IMR-90 (cell line): Measurements from ENCODE around the gene CCK. TPM values are rescaled to one million over a fixed set of nuclear protein-coding genes. Genes with fewer than 3 reads are reported as not detected.

Experiments used
- ATAC-seq: fragments of 200-7000 bp; cut with Tn5 transposase; 2 replicates; pipeline ENCODE4 v1.9.1; 2020; ENCODE audit warnings: low read depth, mild to moderate bottlenecking, moderate library complexity
- BruUV-seq: library from RNA; stranded (reverse); fragments of 400-500 nt; replicated peaks from 2 replicates; lab custom pipeline; 2021; lab: Mats Ljungman, UMichigan
- CTCF ChIA-PET: fragments of 300-600 bp; formaldehyde crosslinking; extraction: SDS; loops from one replicate; lab custom pipeline; 2021; ENCODE audit warnings: antibody characterized with exemption; lab: Yijun Ruan, JAX
- POLR2A ChIA-PET: fragments of 300-600 bp; sonication (Branson Sonifier 250); formaldehyde crosslinking; loops from one replicate; lab custom pipeline; 2022; ENCODE audit warnings: antibody characterized with exemption; ENCODE audit not compliant: unreplicated experiment; lab: Charles Lee
- DNase-seq: peaks from one replicate; pipeline ENCODE4 v3.0.0; 2013
- H2AFZ ChIP-seq: replicated peaks from 2 replicates; pipeline ENCODE3; 2013; ENCODE audit warnings: low read length, mild to moderate bottlenecking; ENCODE audit not compliant: poor library complexity
- H2AK5ac ChIP-seq: 2 replicates; pipeline ENCODE4 v1.6.1; 2013; ENCODE audit warnings: low read depth, low read length, inconsistent platforms
- H2AK9ac ChIP-seq: replicated peaks from 2 replicates; pipeline ENCODE3; 2013; ENCODE audit warnings: mild to moderate bottlenecking, low read depth, low read length, moderate library complexity; ENCODE audit not compliant: poor library complexity
- H2BK120ac ChIP-seq: 2 replicates; pipeline ENCODE4 v1.6.1; 2013; ENCODE audit warnings: low read depth, low read length, inconsistent platforms
- H2BK15ac ChIP-seq: 3 replicates; pipeline ENCODE4 v1.6.1; 2013; ENCODE audit warnings: low read depth, low read length, inconsistent platforms
- H2BK20ac ChIP-seq: 2 replicates; pipeline ENCODE4 v1.6.1; 2013; ENCODE audit warnings: low read depth, mild to moderate bottlenecking, inconsistent platforms, low read length, moderate library complexity
- H2BK5ac ChIP-seq: 2 replicates; pipeline ENCODE4 v1.6.1; 2013; ENCODE audit warnings: mild to moderate bottlenecking, low read depth, low read length, inconsistent platforms; ENCODE audit not compliant: poor library complexity, severe bottlenecking
- H3K14ac ChIP-seq: replicated peaks from 2 replicates; pipeline ENCODE4 v1.6.1; 2013; ENCODE audit warnings: low read depth, low read length, inconsistent platforms
- H3K18ac ChIP-seq: 2 replicates; pipeline ENCODE4 v1.6.1; 2013; ENCODE audit warnings: low read depth, low read length, control low read depth
- H3K23ac ChIP-seq: 2 replicates; pipeline ENCODE4 v1.6.1; 2013; ENCODE audit warnings: low read depth, low read length, inconsistent platforms
- H3K27ac ChIP-seq: 2 replicates; pipeline ENCODE4 v1.5.1; 2013; ENCODE audit warnings: mild to moderate bottlenecking, control low read depth, low read length; ENCODE audit not compliant: insufficient read depth
- H3K27me3 ChIP-seq: 2 replicates; pipeline ENCODE4 v1.6.1; 2013; ENCODE audit warnings: low read length; ENCODE audit not compliant: control insufficient read depth, insufficient read depth
- H3K36me3 ChIP-seq: 2 replicates; pipeline ENCODE4 v1.6.1; 2013; ENCODE audit warnings: low read length, mixed read lengths; ENCODE audit not compliant: control insufficient read depth, insufficient read depth
- H3K4ac ChIP-seq: 2 replicates; pipeline ENCODE4 v1.6.1; 2013; ENCODE audit warnings: low read depth, low read length, inconsistent platforms
- H3K4me1 ChIP-seq: 2 replicates; pipeline ENCODE4 v1.6.1; 2013; ENCODE audit warnings: low read length, mixed read lengths; ENCODE audit not compliant: control insufficient read depth, insufficient read depth
- H3K4me2 ChIP-seq: 2 replicates; pipeline ENCODE4 v1.6.1; 2013; ENCODE audit warnings: low read depth, mild to moderate bottlenecking, control low read depth, low read length, moderate library complexity
- H3K4me3 ChIP-seq: 2 replicates; pipeline ENCODE4 v1.5.1; 2013; ENCODE audit warnings: low read depth, mild to moderate bottlenecking, control low read depth, low read length, moderate library complexity; ENCODE audit not compliant: insufficient read depth
- H3K56ac ChIP-seq: 2 replicates; pipeline ENCODE4 v1.6.1; 2013; ENCODE audit warnings: low read length, inconsistent platforms; ENCODE audit not compliant: insufficient read depth; ENCODE audit errors: extremely low read depth
- H3K79me1 ChIP-seq, 2 experiments: 2 replicates each; pipeline ENCODE4 v1.6.1; 2013; ENCODE audit warnings: low read length in 2 of 2, inconsistent platforms in 1 of 2, low read depth in 1 of 2
- H3K9ac ChIP-seq: 2 replicates; pipeline ENCODE4 v1.6.1; 2013; ENCODE audit warnings: low read depth, low read length, control low read depth
- H3K9me1 ChIP-seq: 2 replicates; pipeline ENCODE4 v1.6.1; 2013; ENCODE audit warnings: low read length, inconsistent platforms; ENCODE audit not compliant: insufficient read depth
- H3K9me3 ChIP-seq: 2 replicates; pipeline ENCODE4 v1.6.1; 2013; ENCODE audit warnings: low read length; ENCODE audit not compliant: control insufficient read depth, insufficient read depth
- H4K20me1 ChIP-seq: 2 replicates; pipeline ENCODE4 v1.6.1; 2013; ENCODE audit warnings: low read length, inconsistent platforms; ENCODE audit not compliant: insufficient read depth
- H4K5ac ChIP-seq: 2 replicates; pipeline ENCODE4 v1.6.1; 2013; ENCODE audit warnings: mild to moderate bottlenecking, low read depth, low read length, control low read depth
- H4K8ac ChIP-seq, 2 experiments: 2 replicates each; pipeline ENCODE4 v1.6.1; 2013; ENCODE audit warnings: low read depth in 2 of 2, low read length in 2 of 2, control low read depth in 1 of 2, inconsistent platforms in 1 of 2
- H4K91ac ChIP-seq: 2 replicates; pipeline ENCODE4 v1.6.1; 2013; ENCODE audit warnings: low read depth, low read length, inconsistent platforms; ENCODE audit not compliant: insufficient read depth
- BHLHE40 ChIP-seq: fragments of 150-350 bp; IDR thresholded peaks from 2 replicates; pipeline ENCODE4 v1.6.1; 2016; ENCODE audit warnings: mild to moderate bottlenecking, low read depth, low read length
- CEBPB ChIP-seq: IDR thresholded peaks from 2 replicates; pipeline ENCODE4 v1.6.1; 2012; ENCODE audit warnings: low read depth, low read length, improper control_type of control experiment
- CHD1 ChIP-seq: IDR thresholded peaks from 2 replicates; pipeline ENCODE4 v1.6.1; 2012; ENCODE audit warnings: low read depth, low read length, improper control_type of control experiment
- FOS ChIP-seq: fragments of 150-350 bp; IDR thresholded peaks from 2 replicates; pipeline ENCODE4 v1.6.1; 2016; ENCODE audit warnings: low read depth, low read length
- MAFK ChIP-seq: IDR thresholded peaks from 2 replicates; pipeline ENCODE4 v1.6.1; 2012; ENCODE audit warnings: low read depth, low read length, improper control_type of control experiment
- MAZ ChIP-seq: IDR thresholded peaks from 2 replicates; pipeline ENCODE4 v1.6.1; 2012; ENCODE audit warnings: low read depth, mild to moderate bottlenecking, low read length, improper control_type of control experiment, moderate library complexity, borderline replicate concordance
- MXI1 ChIP-seq: IDR thresholded peaks from 2 replicates; pipeline ENCODE4 v1.6.1; 2012; ENCODE audit warnings: low read depth, mild to moderate bottlenecking, low read length, moderate library complexity, borderline replicate concordance
- NFE2L2 ChIP-seq: fragments of 150-350 bp; IDR thresholded peaks from 2 replicates; pipeline ENCODE4 v1.6.1; 2016; ENCODE audit warnings: low read depth, mild to moderate bottlenecking, low read length
- POLR2A ChIP-seq: IDR thresholded peaks from 2 replicates; pipeline ENCODE4 v1.6.1; 2012; ENCODE audit warnings: mild to moderate bottlenecking, low read depth, low read length
- RAD21 ChIP-seq: IDR thresholded peaks from 2 replicates; pipeline ENCODE4 v1.6.1; 2012; ENCODE audit warnings: low read length, improper control_type of control experiment
- RCOR1 ChIP-seq: IDR thresholded peaks from 2 replicates; pipeline ENCODE4 v1.6.1; 2012; ENCODE audit warnings: mild to moderate bottlenecking, low read length, improper control_type of control experiment; ENCODE audit not compliant: insufficient replicate concordance
- RFX5 ChIP-seq: IDR thresholded peaks from 2 replicates; pipeline ENCODE4 v1.8.0; 2012; ENCODE audit warnings: low read depth, mild to moderate bottlenecking, low read length, moderate library complexity
- SMC3 ChIP-seq: fragments of 150-350 bp; IDR thresholded peaks from 2 replicates; pipeline ENCODE4 v1.6.1; 2016; ENCODE audit warnings: low read depth, mild to moderate bottlenecking, antibody characterized with exemption, low read length, moderate library complexity
- WGBS, 2 experiments: methylation state at CpG; one replicate each; pipeline versions ENCODE4 v1.1.5 to v1.1.7; 2013; ENCODE audit warnings: missing lambda C conversion rate in 2 of 2; ENCODE audit not compliant: insufficient read length in 1 of 2; ENCODE audit errors: extremely low coverage in 2 of 2; 5-methylcytosine and 5-hydroxymethylcytosine counted together
- dilution Hi-C: fragments of 300-500 bp; cut with HindIII; formaldehyde crosslinking; loops from one replicate; pipeline ENCODE4 v1.14.3; 2018; ENCODE audit warnings: low sequenced_read_pairs; ENCODE audit not compliant: unreplicated experiment
- in situ Hi-C: fragments of 300-500 bp; cut with MboI; formaldehyde crosslinking; loops from 3 replicates; pipeline ENCODE4 v1.14.3; 2019; ENCODE audit warnings: low sequenced_read_pairs, inconsistent platforms, mixed read lengths
- intact Hi-C: fragments of 100-400 bp; cut with micrococcal nuclease; formaldehyde crosslinking; loops from 2 replicates; pipeline ENCODE4 v1.10.0; 2022
- polyA plus RNA-seq, 3 experiments: library from polyadenylated mRNA; depleted of rRNA; stranded (reverse); fragments of >200 nt; gene quantifications; 2 replicates each; pipeline ENCODE4 v1.2.3, GENCODE V29; 2012; ENCODE audit warnings: low replicate concordance in 1 of 3
- total RNA-seq: library from RNA; depleted of rRNA; stranded (reverse); fragments of >200 nt; gene quantifications from 2 replicates; pipeline ENCODE4 v1.2.3, GENCODE V29; 2012
- TF ChIP-seq, protein P1 (sequence below): fragments of 150-350 bp; IDR thresholded peaks from 2 replicates; pipeline ENCODE4 v1.6.1; 2016; ENCODE audit warnings: low read depth, mild to moderate bottlenecking, low read length, moderate library complexity, borderline replicate concordance
- TF ChIP-seq, protein P2 (sequence below): conservative IDR thresholded peaks from 2 replicates; pipeline ENCODE4 v1.5.1; 2012; ENCODE audit warnings: mild to moderate bottlenecking, low read depth, low read length, improper control_type of control experiment
- TF ChIP-seq, protein P3 (sequence below): fragments of 150-350 bp; IDR thresholded peaks from 2 replicates; pipeline ENCODE4 v1.6.1; 2017; ENCODE audit warnings: mild to moderate bottlenecking, antibody characterized with exemption, low read length, low read depth

The CCK gene
- total and polyA plus RNA-seq, 2 of the 4 experiments (the other 2 are of a cell fraction), result 0.43 TPM; not detected in 1

DNA sequence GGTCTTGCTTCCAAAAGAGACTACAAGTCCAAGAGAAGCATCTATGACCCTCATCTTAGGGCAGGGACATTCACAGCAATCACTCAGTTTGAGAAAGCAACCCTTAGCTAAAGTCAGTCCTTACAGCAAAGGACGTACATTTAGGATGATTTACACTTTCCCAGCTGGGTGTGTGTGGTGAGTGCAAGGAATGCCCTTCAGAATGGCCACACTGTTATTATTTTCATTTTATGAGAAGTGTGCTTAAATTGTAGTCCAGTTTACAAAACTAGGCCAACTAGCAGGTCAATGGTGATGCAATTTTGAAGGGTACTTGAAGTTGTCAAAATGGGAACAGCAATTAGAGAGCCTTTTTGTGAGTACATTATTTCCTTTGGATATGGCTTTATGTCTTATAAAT lies 26.0 kb upstream of the CCK start:
- Histone ChIP-seq H3K79me1 (no peaks in the 10 kb centered on the region), H3K27me3 (no peaks in the 10 kb centered on the region), H3K4me2 (no peak overlapping the region), H4K5ac (no peak overlapping the region), H3K27ac (no peak overlapping the region), H3K9me3 (no peaks in the 10 kb centered on the region), H4K20me1 (no peaks in the 10 kb centered on the region), H2BK5ac (no peak overlapping the region), H4K91ac (no peak overlapping the region), H2BK20ac (no peak overlapping the region), H3K14ac (no peak overlapping the region), H3K23ac (no peak overlapping the region), H3K36me3 (no peaks in the 10 kb centered on the region), H2BK15ac (no peak overlapping the region), H3K9me1 (no peaks in the 10 kb centered on the region), H3K4ac (no peak overlapping the region), H2AK5ac (no peak overlapping the region), H2BK120ac (no peak overlapping the region), H4K8ac (no peak overlapping the region), H3K18ac (no peak overlapping the region), H3K56ac (no peak overlapping the region), H2AFZ (no peak overlapping the region), H3K4me1 (no peaks in the 10 kb centered on the region), H3K4me3 (no peak overlapping the region), H3K9ac (no peak overlapping the region), H2AK9ac (peak overlapping the region; percentile 55)
- WGBS, 2 experiments, result no CpG with 5 or more reads among the region's 1 CpG
- CTCF ChIA-PET, result no interaction called here
- TF ChIP-seq CEBPB (no peak), RAD21 (no peak), RFX5 (no peak), MXI1 (no peak), BHLHE40 (no peak), NFE2L2 (no peak), POLR2A (no peak), SMC3 (no peak), MAFK (no peak), MAZ (no peak), CHD1 (no peak), FOS (no peak), RCOR1 (no peak)
- TF ChIP-seq, protein P1, sequence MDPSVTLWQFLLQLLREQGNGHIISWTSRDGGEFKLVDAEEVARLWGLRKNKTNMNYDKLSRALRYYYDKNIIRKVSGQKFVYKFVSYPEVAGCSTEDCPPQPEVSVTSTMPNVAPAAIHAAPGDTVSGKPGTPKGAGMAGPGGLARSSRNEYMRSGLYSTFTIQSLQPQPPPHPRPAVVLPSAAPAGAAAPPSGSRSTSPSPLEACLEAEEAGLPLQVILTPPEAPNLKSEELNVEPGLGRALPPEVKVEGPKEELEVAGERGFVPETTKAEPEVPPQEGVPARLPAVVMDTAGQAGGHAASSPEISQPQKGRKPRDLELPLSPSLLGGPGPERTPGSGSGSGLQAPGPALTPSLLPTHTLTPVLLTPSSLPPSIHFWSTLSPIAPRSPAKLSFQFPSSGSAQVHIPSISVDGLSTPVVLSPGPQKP, result no peak
- TF ChIP-seq, protein P2, sequence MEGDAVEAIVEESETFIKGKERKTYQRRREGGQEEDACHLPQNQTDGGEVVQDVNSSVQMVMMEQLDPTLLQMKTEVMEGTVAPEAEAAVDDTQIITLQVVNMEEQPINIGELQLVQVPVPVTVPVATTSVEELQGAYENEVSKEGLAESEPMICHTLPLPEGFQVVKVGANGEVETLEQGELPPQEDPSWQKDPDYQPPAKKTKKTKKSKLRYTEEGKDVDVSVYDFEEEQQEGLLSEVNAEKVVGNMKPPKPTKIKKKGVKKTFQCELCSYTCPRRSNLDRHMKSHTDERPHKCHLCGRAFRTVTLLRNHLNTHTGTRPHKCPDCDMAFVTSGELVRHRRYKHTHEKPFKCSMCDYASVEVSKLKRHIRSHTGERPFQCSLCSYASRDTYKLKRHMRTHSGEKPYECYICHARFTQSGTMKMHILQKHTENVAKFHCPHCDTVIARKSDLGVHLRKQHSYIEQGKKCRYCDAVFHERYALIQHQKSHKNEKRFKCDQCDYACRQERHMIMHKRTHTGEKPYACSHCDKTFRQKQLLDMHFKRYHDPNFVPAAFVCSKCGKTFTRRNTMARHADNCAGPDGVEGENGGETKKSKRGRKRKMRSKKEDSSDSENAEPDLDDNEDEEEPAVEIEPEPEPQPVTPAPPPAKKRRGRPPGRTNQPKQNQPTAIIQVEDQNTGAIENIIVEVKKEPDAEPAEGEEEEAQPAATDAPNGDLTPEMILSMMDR, result no peak
- TF ChIP-seq, protein P3, sequence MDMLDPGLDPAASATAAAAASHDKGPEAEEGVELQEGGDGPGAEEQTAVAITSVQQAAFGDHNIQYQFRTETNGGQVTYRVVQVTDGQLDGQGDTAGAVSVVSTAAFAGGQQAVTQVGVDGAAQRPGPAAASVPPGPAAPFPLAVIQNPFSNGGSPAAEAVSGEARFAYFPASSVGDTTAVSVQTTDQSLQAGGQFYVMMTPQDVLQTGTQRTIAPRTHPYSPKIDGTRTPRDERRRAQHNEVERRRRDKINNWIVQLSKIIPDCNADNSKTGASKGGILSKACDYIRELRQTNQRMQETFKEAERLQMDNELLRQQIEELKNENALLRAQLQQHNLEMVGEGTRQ, result no peak
- in situ Hi-C loops (no loop called here), intact Hi-C loops (no loop called here), dilution Hi-C loops (no loop called here)
- BruUV-seq, result no TSS peak
- POLR2A ChIA-PET, result interaction anchor here (0.5 kb wide), 1 partner anchor 161 kb away, joined by 3 read pairs; no protein-coding TSS in a partner anchor
- no peak for ATAC-seq
- DNase-seq, result no peak
